Measurements from ENCODE around the gene C9orf50.
A peak's percentile ranks its signal among the peaks of the same experiment; 100 is the strongest.

Gene C9orf50

DNA sequence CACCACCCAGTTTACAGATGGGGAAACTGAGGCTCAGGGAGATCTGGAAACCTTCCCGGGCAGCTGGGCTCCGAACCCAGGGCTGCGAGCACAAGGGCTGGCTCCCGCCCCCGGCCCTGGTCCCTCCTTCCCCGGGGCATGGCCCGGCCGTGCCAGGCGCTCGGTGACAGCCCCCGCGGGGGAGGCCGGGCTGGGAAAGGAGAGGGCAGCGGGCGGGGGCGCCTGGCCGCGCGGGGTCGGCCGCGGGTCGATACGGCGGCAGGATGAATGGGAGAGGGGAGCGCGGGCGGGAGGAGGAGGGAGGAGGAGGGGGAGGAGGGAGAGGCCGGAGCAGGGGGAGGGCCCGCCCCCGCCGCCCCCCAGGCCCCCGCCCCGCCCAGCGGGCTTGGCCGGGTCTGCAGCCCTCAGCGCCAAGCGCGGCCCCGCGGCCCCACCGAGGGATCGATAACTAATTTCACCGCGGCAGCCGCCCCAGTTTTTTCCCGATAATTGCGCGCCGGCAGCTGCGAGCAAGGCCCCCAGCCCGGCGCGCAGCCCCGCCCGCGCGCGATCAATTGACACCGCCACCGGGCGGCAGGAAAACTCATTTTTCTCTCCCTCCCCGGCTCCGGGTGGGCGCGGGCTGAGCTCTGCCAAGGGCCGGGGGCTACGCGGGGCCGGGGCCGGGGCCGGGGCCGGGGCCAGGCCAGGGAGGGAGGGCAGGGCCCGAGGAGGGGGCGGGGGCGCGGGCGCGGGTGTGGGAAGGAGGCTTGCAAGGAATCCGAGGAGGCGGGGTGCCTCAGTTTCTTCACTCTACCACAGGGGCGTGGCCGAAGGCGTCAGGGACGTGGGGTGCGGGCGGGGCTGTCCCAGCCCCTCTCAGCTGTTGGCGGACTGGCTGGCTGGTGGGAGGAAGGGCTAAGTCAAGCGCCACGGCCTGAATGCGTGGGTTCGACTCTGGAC, 52.1 kb downstream of the C9orf50 start:
- DNase-seq: peak; percentile 23 to 25

DNA sequence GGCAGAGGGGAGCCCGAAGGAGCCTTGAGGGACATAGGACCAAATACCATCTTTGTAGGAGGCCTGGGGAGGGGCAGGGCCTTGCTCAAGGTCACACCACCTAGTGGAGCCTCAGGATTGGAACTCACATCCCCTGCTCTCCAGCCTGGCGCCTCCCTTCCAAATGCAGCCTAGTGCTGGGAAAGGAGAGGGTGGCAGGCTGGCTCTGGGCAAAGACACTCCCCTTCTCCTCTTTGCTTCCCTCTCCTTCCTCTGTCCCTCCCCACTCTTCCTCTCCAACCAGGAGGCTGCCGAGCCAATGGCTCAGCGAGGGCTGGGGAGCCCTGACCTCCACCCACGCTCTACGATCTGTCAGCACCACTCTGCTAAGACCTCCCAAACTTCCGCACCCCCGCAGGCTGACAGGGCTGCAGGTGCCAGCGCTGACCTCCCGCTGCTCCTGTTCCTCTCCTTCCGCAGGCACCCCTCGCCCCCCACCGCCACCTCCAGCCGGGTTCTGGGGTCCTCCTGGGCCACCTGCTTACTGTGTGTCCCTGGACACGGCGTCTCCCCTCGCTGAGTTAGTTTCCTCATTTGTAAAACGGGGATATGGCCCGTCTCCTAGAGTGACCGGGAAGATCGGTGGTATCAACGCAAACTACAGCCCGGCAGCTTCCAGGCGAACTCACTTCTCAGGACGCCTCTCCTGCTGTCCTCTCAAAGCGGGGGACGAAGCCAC, 52.9 kb downstream of the C9orf50 start:
- no peak for DNase-seq

DNA sequence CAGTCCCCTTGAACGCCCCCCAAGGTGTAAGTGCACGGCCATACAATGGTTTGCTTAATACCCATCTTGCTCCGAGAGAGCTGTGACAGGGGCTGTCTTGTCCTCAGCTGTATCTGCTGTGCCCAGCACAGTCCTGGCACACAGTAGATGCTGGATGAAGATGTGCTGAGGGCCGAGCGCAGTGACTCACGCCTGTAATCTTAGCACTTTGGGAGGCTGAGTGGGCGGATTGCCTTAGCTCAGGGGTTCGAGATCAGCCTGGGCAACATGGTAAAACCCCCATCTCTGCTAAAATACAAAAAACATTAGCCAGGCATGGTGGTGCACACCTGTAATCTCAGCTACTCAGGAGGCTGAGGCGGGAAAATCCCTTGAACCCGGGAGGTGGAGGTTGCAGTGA, 53.6 kb downstream of the C9orf50 start:
- no peak for DNase-seq

DNA sequence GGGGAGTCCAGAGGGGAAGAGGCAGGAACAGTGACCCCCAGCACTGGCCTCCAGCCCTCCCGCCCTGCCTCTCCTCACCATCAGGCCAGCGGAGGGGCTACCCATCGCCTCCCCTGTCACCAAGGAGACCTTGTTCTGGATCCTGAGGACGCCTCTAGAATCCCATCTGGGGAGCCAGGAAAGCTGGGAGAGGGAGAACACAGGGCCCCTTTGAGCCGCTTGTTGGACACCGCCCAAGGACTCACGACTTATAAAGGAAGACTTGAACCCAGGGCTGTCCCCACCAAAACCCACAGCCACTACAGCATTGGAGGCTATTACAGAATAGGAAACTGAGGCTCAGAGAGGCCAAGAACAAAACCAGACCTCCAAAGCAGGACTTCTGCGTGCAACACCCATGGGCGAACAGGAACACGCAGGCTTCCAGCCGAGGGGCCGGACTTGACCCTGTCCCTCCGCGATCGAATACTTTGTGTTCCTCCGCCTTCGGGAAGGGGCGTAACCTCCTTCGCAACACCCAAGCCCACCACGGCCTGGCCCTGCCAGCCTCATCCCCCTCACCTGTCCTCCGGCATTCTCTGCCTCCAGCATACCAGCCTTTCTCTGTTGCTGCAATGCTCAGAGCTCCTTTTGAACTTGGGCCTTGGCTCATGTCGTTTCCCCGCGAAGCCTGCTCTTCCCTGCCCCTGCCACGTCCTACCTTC, 54.2 kb downstream of the C9orf50 start:
- DNase-seq: no peak

DNA sequence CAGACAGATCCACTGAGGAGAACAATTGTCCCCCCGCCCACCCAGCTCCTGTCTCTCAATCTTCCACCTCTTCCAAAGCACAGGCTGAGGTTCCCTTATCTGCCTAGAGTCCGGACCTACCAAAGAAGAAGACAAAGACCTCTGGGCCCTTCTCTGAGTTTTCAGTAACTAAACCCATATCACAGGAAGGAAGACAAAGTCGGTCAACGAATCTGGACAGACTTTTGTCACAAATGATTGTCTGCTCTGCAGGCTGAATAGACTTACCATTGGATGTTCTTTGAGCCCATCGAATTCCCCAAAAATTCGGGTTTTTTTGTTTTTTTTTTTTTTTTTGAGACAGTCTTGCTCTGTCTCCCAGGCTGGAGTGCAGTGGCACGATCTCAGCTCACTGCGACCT, 58.0 kb downstream of the C9orf50 start:
- DNase-seq: no peak

DNA sequence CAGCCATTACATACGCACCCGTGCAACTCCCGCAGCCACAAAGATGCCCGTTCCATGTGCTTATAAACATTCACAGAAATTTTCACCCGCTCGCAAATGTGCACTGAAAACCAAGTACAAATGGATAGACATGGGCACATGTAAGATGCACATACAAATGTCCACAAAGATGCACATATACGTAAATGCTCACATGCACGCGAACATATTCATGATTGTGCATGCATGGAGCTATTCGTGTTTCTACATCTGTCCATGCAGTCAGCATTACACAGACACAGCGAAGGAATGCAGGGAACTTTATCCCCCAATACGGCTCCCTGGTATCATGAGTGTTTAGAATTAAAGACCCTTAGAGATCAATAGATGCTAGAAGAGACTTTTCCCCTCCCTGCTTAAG, 58.4 kb downstream of the C9orf50 start:
- no peak for DNase-seq

All from activated CD4-positive, alpha-beta T cell treated with anti-CD3 and anti-CD28 coated beads for 4 hours (primary cell).